HEK293 (cell line): ENCODE data around the gene TMEM63B.
"Not testable (repeated sequence)": the region's sequence is repeated elsewhere in the genome, so short reads cannot be mapped to it uniquely, and the experiment has no call there.

Experiments
- CTCF ChIA-PET: fragments of 350-600 bp; formaldehyde crosslinking; extraction: SDS; loops from one replicate; lab custom pipeline; 2021; ENCODE audit warnings: antibody characterized with exemption; lab: Yijun Ruan, JAX
- POLR2A ChIA-PET: fragments of 300-600 bp; formaldehyde crosslinking; extraction: SDS; loops from one replicate; lab custom pipeline; 2020; ENCODE audit warnings: antibody characterized with exemption, inconsistent platforms; lab: Yijun Ruan, JAX
- H3K27ac ChIP-seq: fragments of 200-500 bp; sonication (Bioruptor generic); 2 replicates; pipeline ENCODE4 v1.5.1; 2014; ENCODE audit warnings: low read depth, low read length, control low read depth, inconsistent platforms; ENCODE audit errors: extremely low read depth
- H3K36me3 ChIP-seq, 2 experiments: fragments of 200-500 bp in 1 of 2; sonication (Bioruptor generic) in 1 of 2; 1 replicate in 1 of 2; 2 replicates in 1 of 2; pipeline ENCODE4 v1.5.1; 2014 to 2017; ENCODE audit warnings: inconsistent platforms in 2 of 2, low read length in 2 of 2; ENCODE audit not compliant: control insufficient read depth in 2 of 2, insufficient read depth in 1 of 2
- H3K4me1 ChIP-seq: fragments of 200-500 bp; sonication (Bioruptor generic); 2 replicates; pipeline ENCODE4 v1.5.1; 2014; ENCODE audit warnings: mild to moderate bottlenecking, low read length, inconsistent platforms; ENCODE audit not compliant: control insufficient read depth, insufficient read depth
- H3K4me3 ChIP-seq: 2 replicates; pipeline ENCODE4 v1.5.1; 2011; ENCODE audit warnings: low read depth, mild to moderate bottlenecking, control low read depth, low read length, moderate library complexity
- H3K9me3 ChIP-seq: fragments of 200-500 bp; sonication (Bioruptor generic); 2 replicates; pipeline ENCODE4 v1.5.1; 2014; ENCODE audit warnings: low read depth, low read length, inconsistent platforms; ENCODE audit not compliant: control insufficient read depth, insufficient read depth
- MZF1 ChIP-seq: fragments of 450-650 bp; formaldehyde crosslinking; IDR thresholded peaks from 2 replicates; pipeline ENCODE4 v1.5.1; 2017; ENCODE audit warnings: missing biosample characterization, missing genetic modification characterization, borderline replicate concordance
- PRDM2 ChIP-seq: fragments of 450-650 bp; formaldehyde crosslinking; IDR thresholded peaks from 2 replicates; pipeline ENCODE4 v1.5.1; 2016; ENCODE audit warnings: missing biosample characterization, missing genetic modification characterization, borderline replicate concordance
- ZFHX2 ChIP-seq: fragments of 450-650 bp; formaldehyde crosslinking; conservative IDR thresholded peaks from 2 replicates; pipeline ENCODE4 v1.5.1; 2016; ENCODE audit warnings: missing biosample characterization, missing genetic modification characterization
- ZFP37 ChIP-seq: fragments of 450-650 bp; formaldehyde crosslinking; IDR thresholded peaks from 2 replicates; pipeline ENCODE4 v1.5.1; 2016; ENCODE audit warnings: missing biosample characterization, missing genetic modification characterization
- ZNF155 ChIP-seq: fragments of 450-650 bp; formaldehyde crosslinking; IDR thresholded peaks from 2 replicates; pipeline ENCODE4 v1.5.1; 2016; ENCODE audit warnings: missing biosample characterization, missing genetic modification characterization
- ZNF211 ChIP-seq: fragments of 450-650 bp; formaldehyde crosslinking; IDR thresholded peaks from 2 replicates; pipeline ENCODE4 v1.5.1; 2016; ENCODE audit warnings: low read depth, missing biosample characterization, missing genetic modification characterization
- ZNF350 ChIP-seq: fragments of 450-650 bp; formaldehyde crosslinking; IDR thresholded peaks from 2 replicates; pipeline ENCODE4 v1.5.0; 2017; ENCODE audit warnings: missing biosample characterization, mild to moderate bottlenecking, missing genetic modification characterization
- ZNF354C ChIP-seq: fragments of 450-650 bp; formaldehyde crosslinking; IDR thresholded peaks from 2 replicates; pipeline ENCODE4 v1.5.1; 2016; ENCODE audit warnings: missing biosample characterization, missing genetic modification characterization, low read depth, borderline replicate concordance
- ZNF571 ChIP-seq: fragments of 450-650 bp; formaldehyde crosslinking; IDR thresholded peaks from 2 replicates; pipeline ENCODE4 v1.5.0; 2017; ENCODE audit warnings: missing biosample characterization, missing genetic modification characterization
- ZNF610 ChIP-seq: fragments of 450-650 bp; formaldehyde crosslinking; IDR thresholded peaks from 2 replicates; pipeline ENCODE4 v1.5.1; 2016; ENCODE audit warnings: missing biosample characterization, missing genetic modification characterization, borderline replicate concordance
- ZNF621 ChIP-seq: fragments of 450-650 bp; formaldehyde crosslinking; IDR thresholded peaks from 2 replicates; pipeline ENCODE4 v1.5.1; 2017; ENCODE audit warnings: missing biosample characterization, missing genetic modification characterization
- ZNF704 ChIP-seq: fragments of 450-650 bp; formaldehyde crosslinking; IDR thresholded peaks from 2 replicates; pipeline ENCODE4 v1.5.1; 2016; ENCODE audit warnings: missing biosample characterization, missing genetic modification characterization
- ZNF747 ChIP-seq: fragments of 450-650 bp; formaldehyde crosslinking; IDR thresholded peaks from 2 replicates; pipeline ENCODE4 v1.5.1; 2016; ENCODE audit warnings: missing biosample characterization, missing genetic modification characterization
- ZNF791 ChIP-seq: fragments of 450-650 bp; formaldehyde crosslinking; IDR thresholded peaks from 2 replicates; pipeline ENCODE4 v1.5.1; 2016; ENCODE audit warnings: missing biosample characterization, missing genetic modification characterization

The TMEM63B gene

GRCh38 chr6:44182911-44183390, 55.6 kb downstream of the TMEM63B start:
- Histone ChIP-seq H3K27ac (no peak overlapping the region), H3K36me3 (no peaks in the 10 kb centered on the region), H3K4me1 (no peaks in the 10 kb centered on the region), H3K4me3 (no peak overlapping the region), H3K9me3 (no peaks in the 10 kb centered on the region)
- TF ChIP-seq ZNF791 (tag by site-specific recombination) (no peak), ZNF211 (tag by site-specific recombination) (no peak), ZFP37 (no peak), ZNF704 (tag by site-specific recombination) (no peak), ZNF354C (tag by site-specific recombination) (no peak), ZNF155 (tag by site-specific recombination) (no peak), ZNF571 (no peak), ZNF747 (tag by site-specific recombination) (no peak), ZNF610 (tag by site-specific recombination) (no peak), ZNF621 (no peak), MZF1 (tag by site-specific recombination) (no peak), ZNF350 (tag by site-specific recombination) (no peak), ZFHX2 (tag by site-specific recombination) (no peak)
- POLR2A ChIA-PET: no interaction called here
- CTCF ChIA-PET: interaction anchor here (0.6 to 2.4 kb wide), 3 partner anchors 10 to 55 kb away, joined by 3 to 14 read pairs (median 3); no protein-coding TSS in a partner anchor

- Histone ChIP-seq H3K4me1 (no peaks in the 10 kb centered on the region), H3K9me3 (no peaks in the 10 kb centered on the region), H3K4me3 (no peak overlapping the region), H3K27ac (no peak overlapping the region), H3K36me3 (no peaks in the 10 kb centered on the region)
- TF ChIP-seq PRDM2 (tag by site-specific recombination): no peak
- ChIA-PET CTCF (interaction anchor here (2.4 kb wide), 1 partner anchor 11 kb away, joined by 14 read pairs; no protein-coding TSS in a partner anchor), POLR2A (no interaction called here)
These were observed 56.4 kb downstream of the TMEM63B start for GRCh38 chr6:44183783-44184182.

GRCh38 chr6:44185356-44185755, 58.0 kb downstream of the TMEM63B start:
- not testable (repeated sequence) for H3K4me1 ChIP-seq, H3K27ac ChIP-seq, H3K9me3 ChIP-seq, H3K4me3 ChIP-seq, H3K36me3 ChIP-seq
- CTCF ChIA-PET: interaction anchor here (0.6 to 2.9 kb wide), 8 partner anchors 10 to 234 kb away, joined by 3 to 32 read pairs (median 5); partner anchors contain the start of gene AARS2
- POLR2A ChIA-PET: interaction anchor here (0.6 kb wide), 1 partner anchor 13 kb away, joined by 7 read pairs; no protein-coding TSS in a partner anchor
